Panc1 (cell line): ENCODE measurements around the gene SRSF3. TPM values are rescaled to one million over a fixed set of nuclear protein-coding genes. Genes with fewer than 3 reads are reported as not detected.
A peak's percentile ranks its signal among the peaks of the same experiment; 100 is the strongest.

Experiments used
- ATAC-seq: fragments of 200-7000 bp; cut with Tn5 transposase; 2 replicates; pipeline ENCODE4 v1.9.1; 2020; ENCODE audit warnings: mild to moderate bottlenecking, moderate library complexity
- BruUV-seq: library from RNA; stranded (reverse); fragments of 400-500 nt; replicated peaks from 2 replicates; lab custom pipeline; 2021; lab: Mats Ljungman, UMichigan
- CTCF ChIA-PET: fragments of 300-600 bp; sonication (Branson Sonifier 250); formaldehyde crosslinking; loops from one replicate; lab custom pipeline; 2022; ENCODE audit warnings: antibody characterized with exemption; lab: Charles Lee
- POLR2A ChIA-PET: fragments of 300-600 bp; sonication (Branson Sonifier 250); formaldehyde crosslinking; loops from one replicate; lab custom pipeline; 2022; ENCODE audit warnings: antibody characterized with exemption; lab: Charles Lee
- DNase-seq: peaks from one replicate; pipeline ENCODE4 v3.0.0-alpha.2; 2010; ENCODE audit warnings: low read depth, low spot score
- H3K27ac ChIP-seq: 2 replicates; pipeline ENCODE4 v1.5.1; 2011; ENCODE audit warnings: mild to moderate bottlenecking, low read length, inconsistent platforms
- H3K27me3 ChIP-seq: fragments of 200-500 bp; sonication (Bioruptor generic); 2 replicates; pipeline ENCODE4 v1.6.0; 2014; ENCODE audit warnings: low read length, inconsistent platforms; ENCODE audit not compliant: control insufficient read depth, insufficient read depth
- H3K36me3 ChIP-seq: fragments of 200-500 bp; sonication (Bioruptor generic); 2 replicates; pipeline ENCODE4 v1.5.1; 2014; ENCODE audit warnings: inconsistent platforms, mild to moderate bottlenecking, low read length, moderate library complexity; ENCODE audit not compliant: control insufficient read depth, insufficient read depth
- H3K4me1 ChIP-seq: 2 replicates; pipeline ENCODE4 v1.5.1; 2011; ENCODE audit warnings: inconsistent platforms, mild to moderate bottlenecking, low read length, moderate library complexity; ENCODE audit not compliant: control insufficient read depth, insufficient read depth
- H3K4me3 ChIP-seq, 2 experiments: 2 replicates each; pipeline ENCODE4 v1.5.1; 2011 to 2012; ENCODE audit warnings: low read depth in 2 of 2, low read length in 2 of 2, mild to moderate bottlenecking in 2 of 2, inconsistent platforms in 1 of 2, moderate library complexity in 1 of 2
- H3K9me3 ChIP-seq: fragments of 200-500 bp; sonication (Bioruptor generic); 2 replicates; pipeline ENCODE4 v1.5.1; 2014; ENCODE audit warnings: low read depth, mild to moderate bottlenecking, inconsistent platforms, low read length, moderate library complexity; ENCODE audit not compliant: control insufficient read depth, insufficient read depth
- POLR2AphosphoS5 ChIP-seq: IDR thresholded peaks from 2 replicates; pipeline ENCODE4 v1.6.1; 2012; ENCODE audit warnings: mild to moderate bottlenecking, low read depth, low read length, moderate library complexity
- SIN3A ChIP-seq: IDR thresholded peaks from 2 replicates; pipeline ENCODE4 v1.6.1; 2012; ENCODE audit warnings: low read depth, mild to moderate bottlenecking, low read length, moderate library complexity, borderline replicate concordance; ENCODE audit not compliant: insufficient read depth
- TCF7L2 ChIP-seq: IDR thresholded peaks from 2 replicates; pipeline ENCODE4 v1.6.1; 2011; ENCODE audit warnings: mild to moderate bottlenecking, low read depth, low read length, inconsistent platforms
- in situ Hi-C: cut with HindIII; loops from 2 replicates; pipeline ENCODE4 v1.10.0; 2016; ENCODE audit warnings: low sequenced_read_pairs, low pct_unique_long_range_greater_than_20kb
- intact Hi-C: fragments of 100-400 bp; cut with micrococcal nuclease; formaldehyde crosslinking; loops from one replicate; pipeline ENCODE4 v1.10.0; 2022; ENCODE audit not compliant: unreplicated experiment
- total RNA-seq: library from RNA; stranded (reverse); gene quantifications from one replicate; pipeline ENCODE4 v1.2.1, GENCODE V29; 2021; ENCODE audit not compliant: unreplicated experiment
- TF ChIP-seq, protein P1 (sequence below): fragments of 450-650 bp; IDR thresholded peaks from 2 replicates; pipeline ENCODE4 v1.5.1; 2017; ENCODE audit warnings: mild to moderate bottlenecking
- TF ChIP-seq, protein P2 (sequence below), 2 experiments: IDR thresholded peaks; 2 replicates each; pipeline ENCODE4 v1.6.1; 2011 to 2012; ENCODE audit warnings: low read depth in 2 of 2, control low read depth in 1 of 2, low read length in 1 of 2, mild to moderate bottlenecking in 1 of 2, moderate library complexity in 1 of 2; ENCODE audit not compliant: insufficient read depth in 1 of 2

The SRSF3 gene
- total RNA-seq, 1 experiment from 2014 or later = 356 TPM

DNA sequence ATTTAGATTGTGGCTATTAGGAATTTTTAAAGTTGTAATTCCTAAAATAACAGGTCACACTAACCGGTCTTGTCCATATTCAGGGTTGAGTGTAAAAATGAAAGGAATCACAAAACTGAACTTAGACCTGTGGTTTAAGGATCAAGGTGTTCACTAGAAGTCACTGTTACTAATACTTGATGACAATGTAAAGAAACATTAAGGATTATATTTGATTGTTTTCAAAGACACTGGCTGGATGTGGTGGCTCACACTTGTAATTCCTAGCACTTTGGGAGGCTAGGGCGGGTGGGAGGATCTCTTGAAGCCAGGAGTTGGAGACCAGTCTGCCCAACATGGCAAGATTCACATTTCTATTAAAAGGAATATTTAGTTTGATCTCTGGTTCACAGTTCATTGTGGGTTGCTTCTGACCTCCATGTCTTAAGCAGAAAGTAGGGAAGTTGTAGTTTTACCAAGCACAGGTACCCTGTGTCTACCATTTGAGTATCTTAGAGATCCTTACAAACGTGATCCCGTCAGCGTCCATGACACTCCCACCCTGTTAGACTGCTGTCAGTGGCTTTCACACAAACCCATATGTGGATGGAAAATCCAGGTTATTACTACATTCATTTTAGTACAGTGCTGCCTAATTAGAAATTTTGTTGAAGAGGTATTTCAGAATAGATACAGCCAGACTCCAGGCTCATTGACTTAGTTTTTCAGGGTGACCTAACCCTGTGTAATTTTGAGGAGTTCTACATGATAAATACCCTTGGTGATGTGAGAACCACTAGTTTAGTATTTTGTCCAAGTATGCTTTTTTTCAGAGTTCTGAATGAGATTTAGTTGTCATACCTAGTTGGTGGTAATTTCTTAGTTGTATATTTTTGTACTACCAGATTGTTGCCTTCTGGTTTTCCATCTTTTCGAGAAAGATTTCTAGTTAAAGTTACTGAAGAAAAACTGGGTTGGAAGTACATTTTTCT, 10.2 kb downstream of the SRSF3 start:
- DNase-seq = no peak
- no peak overlapping the region for H3K4me3 ChIP-seq
- ChIA-PET CTCF (no interaction called here), POLR2A (no interaction called here)
- no peak for TF ChIP-seq SIN3A
- peak; percentile 75 for TF ChIP-seq POLR2AphosphoS5
- H3K9me3 ChIP-seq = no peaks in the 10 kb centered on the region
- in situ Hi-C loops = no loop called here
- BruUV-seq = no TSS peak
- intact Hi-C loops = no loop called here
- H3K4me1 ChIP-seq = peaks cover 64% of the 10 kb centered on the region
- H3K36me3 ChIP-seq = peaks cover 66% of the 10 kb centered on the region
- no peak overlapping the region for H3K27ac ChIP-seq
- H3K27me3 ChIP-seq = no peaks in the 10 kb centered on the region
- no peak for ATAC-seq

DNA sequence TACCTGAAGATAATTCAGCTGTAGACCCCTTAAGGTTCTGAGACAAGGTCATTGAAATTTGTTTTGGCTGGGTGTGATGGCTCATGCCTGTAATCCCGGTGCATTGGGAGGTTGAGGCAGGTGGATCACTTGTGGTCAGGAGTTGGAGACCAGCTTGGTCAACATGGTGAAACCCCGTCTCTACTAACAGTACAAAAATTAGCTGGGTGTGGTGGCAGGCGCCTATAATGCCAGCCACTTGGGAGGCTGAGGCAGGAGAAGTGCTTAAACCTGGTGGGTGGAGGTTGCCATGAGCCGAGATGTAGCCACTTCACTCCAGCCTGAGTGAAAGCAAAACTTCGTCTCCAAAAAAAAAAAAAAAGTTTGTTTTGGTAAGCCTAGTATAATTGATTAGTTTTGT, 11.0 kb downstream of the SRSF3 start:
- no peak for TF ChIP-seq POLR2AphosphoS5
- TF ChIP-seq, protein P1, sequence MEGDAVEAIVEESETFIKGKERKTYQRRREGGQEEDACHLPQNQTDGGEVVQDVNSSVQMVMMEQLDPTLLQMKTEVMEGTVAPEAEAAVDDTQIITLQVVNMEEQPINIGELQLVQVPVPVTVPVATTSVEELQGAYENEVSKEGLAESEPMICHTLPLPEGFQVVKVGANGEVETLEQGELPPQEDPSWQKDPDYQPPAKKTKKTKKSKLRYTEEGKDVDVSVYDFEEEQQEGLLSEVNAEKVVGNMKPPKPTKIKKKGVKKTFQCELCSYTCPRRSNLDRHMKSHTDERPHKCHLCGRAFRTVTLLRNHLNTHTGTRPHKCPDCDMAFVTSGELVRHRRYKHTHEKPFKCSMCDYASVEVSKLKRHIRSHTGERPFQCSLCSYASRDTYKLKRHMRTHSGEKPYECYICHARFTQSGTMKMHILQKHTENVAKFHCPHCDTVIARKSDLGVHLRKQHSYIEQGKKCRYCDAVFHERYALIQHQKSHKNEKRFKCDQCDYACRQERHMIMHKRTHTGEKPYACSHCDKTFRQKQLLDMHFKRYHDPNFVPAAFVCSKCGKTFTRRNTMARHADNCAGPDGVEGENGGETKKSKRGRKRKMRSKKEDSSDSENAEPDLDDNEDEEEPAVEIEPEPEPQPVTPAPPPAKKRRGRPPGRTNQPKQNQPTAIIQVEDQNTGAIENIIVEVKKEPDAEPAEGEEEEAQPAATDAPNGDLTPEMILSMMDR = no peak
- TF ChIP-seq SIN3A = no peak
- TF ChIP-seq, protein P2, sequence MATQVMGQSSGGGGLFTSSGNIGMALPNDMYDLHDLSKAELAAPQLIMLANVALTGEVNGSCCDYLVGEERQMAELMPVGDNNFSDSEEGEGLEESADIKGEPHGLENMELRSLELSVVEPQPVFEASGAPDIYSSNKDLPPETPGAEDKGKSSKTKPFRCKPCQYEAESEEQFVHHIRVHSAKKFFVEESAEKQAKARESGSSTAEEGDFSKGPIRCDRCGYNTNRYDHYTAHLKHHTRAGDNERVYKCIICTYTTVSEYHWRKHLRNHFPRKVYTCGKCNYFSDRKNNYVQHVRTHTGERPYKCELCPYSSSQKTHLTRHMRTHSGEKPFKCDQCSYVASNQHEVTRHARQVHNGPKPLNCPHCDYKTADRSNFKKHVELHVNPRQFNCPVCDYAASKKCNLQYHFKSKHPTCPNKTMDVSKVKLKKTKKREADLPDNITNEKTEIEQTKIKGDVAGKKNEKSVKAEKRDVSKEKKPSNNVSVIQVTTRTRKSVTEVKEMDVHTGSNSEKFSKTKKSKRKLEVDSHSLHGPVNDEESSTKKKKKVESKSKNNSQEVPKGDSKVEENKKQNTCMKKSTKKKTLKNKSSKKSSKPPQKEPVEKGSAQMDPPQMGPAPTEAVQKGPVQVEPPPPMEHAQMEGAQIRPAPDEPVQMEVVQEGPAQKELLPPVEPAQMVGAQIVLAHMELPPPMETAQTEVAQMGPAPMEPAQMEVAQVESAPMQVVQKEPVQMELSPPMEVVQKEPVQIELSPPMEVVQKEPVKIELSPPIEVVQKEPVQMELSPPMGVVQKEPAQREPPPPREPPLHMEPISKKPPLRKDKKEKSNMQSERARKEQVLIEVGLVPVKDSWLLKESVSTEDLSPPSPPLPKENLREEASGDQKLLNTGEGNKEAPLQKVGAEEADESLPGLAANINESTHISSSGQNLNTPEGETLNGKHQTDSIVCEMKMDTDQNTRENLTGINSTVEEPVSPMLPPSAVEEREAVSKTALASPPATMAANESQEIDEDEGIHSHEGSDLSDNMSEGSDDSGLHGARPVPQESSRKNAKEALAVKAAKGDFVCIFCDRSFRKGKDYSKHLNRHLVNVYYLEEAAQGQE (IDR thresholded peaks at IDR 0.05; ENCODE audit: insufficient read depth in 1 of 2, low read depth in 2 of 2, low read length in 1 of 2) = no peak
- TF ChIP-seq TCF7L2 = no peak
- Histone ChIP-seq H3K4me3 (no peak overlapping the region), H3K9me3 (no peaks in the 10 kb centered on the region), H3K36me3 (peaks cover 58% of the 10 kb centered on the region), H3K27ac (no peak overlapping the region), H3K4me1 (peaks cover 58% of the 10 kb centered on the region), H3K27me3 (no peaks in the 10 kb centered on the region)
- DNase-seq (no peak), ATAC-seq (no peak)
- BruUV-seq = no TSS peak
- POLR2A ChIA-PET = no interaction called here
- intact Hi-C loops (no loop called here), in situ Hi-C loops (no loop called here)
- CTCF ChIA-PET = no interaction called here
